GM03348 (cell line): ENCODE data around the gene INPP5D.
A peak's percentile ranks its signal among the peaks of the same experiment; 100 is the strongest.

Source experiments
- DNase-seq: peaks from one replicate; pipeline ENCODE4 v3.0.0; 2012; ENCODE audit warnings: low spot score

Gene INPP5D

GRCh38 chr2:233236820-233237589 lies 176.9 kb downstream of the INPP5D start:
- no peak for DNase-seq

GRCh38 chr2:233240897-233241296 lies 180.8 kb downstream of the INPP5D start:
- no peak for DNase-seq

GRCh38 chr2:233241803-233242202 lies 181.7 kb downstream of the INPP5D start:
- no peak for DNase-seq

GRCh38 chr2:233242231-233242927 lies 182.2 kb downstream of the INPP5D start:
- DNase-seq = no peak

- DNase-seq = no peak
These were observed 183.2 kb downstream of the INPP5D start for GRCh38 chr2:233243348-233243747.

- no peak for DNase-seq
These were observed 184.7 kb downstream of the INPP5D start for GRCh38 chr2:233244818-233245217.

- DNase-seq = no peak
These were observed 185.3 kb downstream of the INPP5D start for GRCh38 chr2:233245406-233245805.

GRCh38 chr2:233247116-233247515 lies 187.0 kb downstream of the INPP5D start:
- DNase-seq = no peak

- DNase-seq = no peak
These were observed 187.6 kb downstream of the INPP5D start for GRCh38 chr2:233247744-233248143.

- DNase-seq = no peak
These were observed 188.9 kb downstream of the INPP5D start for GRCh38 chr2:233248999-233249398.

- no peak for DNase-seq
These were observed 190.4 kb downstream of the INPP5D start for GRCh38 chr2:233250568-233250967.

GRCh38 chr2:233250985-233251305 lies 190.8 kb downstream of the INPP5D start:
- DNase-seq = no peak

- peak; percentile 99 for DNase-seq
These were observed 191.4 kb downstream of the INPP5D start, which contains the start of gene ATG16L1 for GRCh38 chr2:233251306-233252116. Gene ATG16L1, plus strand, starts transcription at chr2:233251673. Its CDS starts 155 bp downstream, at chr2:233251828.

- no peak for DNase-seq
These were observed 192.1 kb downstream of the INPP5D start for GRCh38 chr2:233252227-233252626.

GRCh38 chr2:233255151-233255550 lies 195.0 kb downstream of the INPP5D start:
- DNase-seq = no peak

GRCh38 chr2:233256048-233256447 lies 195.9 kb downstream of the INPP5D start:
- no peak for DNase-seq
